Esophagus muscularis mucosa (tissue), 4 donors: Measurements from ENCODE around the gene POU2F1. TPM values are rescaled to one million over a fixed set of nuclear protein-coding genes. Genes with fewer than 3 reads are reported as not detected.

Experiments
- DNase-seq: peaks from one replicate; pipeline ENCODE4 v3.0.0-alpha.2; 2017; ENCODE audit errors: extremely low spot score
- H3K27ac ChIP-seq, 4 donors: fragments of 200-600 bp; sonication (generic); replicated peaks in 1 of 4; 1 replicate in 3 of 4; 2 replicates in 1 of 4; pipeline ENCODE4 v1.5.1; 2016 to 2019; ENCODE audit warnings: mild to moderate bottlenecking in 1 of 4
- H3K27me3 ChIP-seq, 4 donors: fragments of 200-600 bp; sonication (generic); one replicate each; pipeline versions ENCODE4 v1.5.1 to v1.6.0; 2016 to 2019
- H3K36me3 ChIP-seq, 4 donors: fragments of 200-600 bp; sonication (generic); one replicate each; pipeline ENCODE4 v1.5.1; 2016 to 2019
- H3K4me1 ChIP-seq, 4 donors: fragments of 200-600 bp; sonication (generic); one replicate each; pipeline ENCODE4 v1.5.1; 2016 to 2019
- H3K4me3 ChIP-seq, 4 donors: fragments of 200-600 bp; sonication (generic); 1 replicate in 2 of 4; 2 replicates in 2 of 4; pipeline ENCODE4 v1.5.1; 2016 to 2019; ENCODE audit warnings: mild to moderate bottlenecking in 4 of 4, moderate library complexity in 1 of 4
- H3K9me3 ChIP-seq, 4 donors: fragments of 200-600 bp; sonication (generic); 1 replicate in 3 of 4; 2 replicates in 1 of 4; pipeline ENCODE4 v1.5.1; 2016 to 2019
- CTCF ChIP-seq, 3 experiments: fragments of 200-600 bp in 2 of 3; fragments of 450-650 bp in 1 of 3; sonication (generic) in 2 of 3; IDR thresholded peaks; one replicate each; pipeline ENCODE4 v1.5.1; 2017 to 2019; ENCODE audit warnings: antibody characterized with exemption in 3 of 3, mild to moderate bottlenecking in 2 of 3, moderate library complexity in 1 of 3
- EP300 ChIP-seq: sonication (generic); formaldehyde crosslinking; IDR thresholded peaks from one replicate; pipeline ENCODE4 v1.6.1; 2017; ENCODE audit warnings: antibody characterized with exemption
- POLR2A ChIP-seq: fragments of 450-650 bp; IDR thresholded peaks from one replicate; pipeline ENCODE4 v1.6.1; 2017; ENCODE audit warnings: antibody characterized with exemption, moderate library complexity, mild to moderate bottlenecking, low read depth
- POLR2AphosphoS5 ChIP-seq, 2 donors: sonication (generic); formaldehyde crosslinking; IDR thresholded peaks; one replicate each; pipeline ENCODE4 v1.6.1; 2017; ENCODE audit warnings: antibody characterized with exemption in 2 of 2
- WGBS: methylation state at CpG from one replicate; pipeline ENCODE4 v1.1.5; 2018; 5-methylcytosine and 5-hydroxymethylcytosine counted together
- intact Hi-C: fragments of 100-400 bp; cut with DNase I; formaldehyde crosslinking; loops from one replicate; pipeline ENCODE4 v1.15.1; 2023
- total RNA-seq, 4 donors: library from RNA; depleted of rRNA; stranded (reverse); fragments of >200 nt; gene quantifications; one replicate each; pipeline versions ENCODE4 v1.1.0 to v1.2.1, GENCODE V29; 2016

The POU2F1 gene
- total RNA-seq, 4 donors from 2014 or later = 7.3 to 13.4 (median 10.4) TPM

- Histone ChIP-seq H3K4me3 (no peak overlapping the region), H3K36me3 (no peaks in the 10 kb centered on the region), H3K27ac (no peak overlapping the region), H3K4me1 (no peaks in the 10 kb centered on the region), H3K27me3 (no peaks in the 10 kb centered on the region), H3K9me3 (no peaks in the 10 kb centered on the region)
- intact Hi-C loops = no loop called here
- TF ChIP-seq POLR2AphosphoS5 (IDR thresholded peaks at IDR 0.05) (no peak), EP300 (no peak), CTCF (IDR thresholded peaks at IDR 0.05) (no peak), POLR2A (no peak)
- no peak for DNase-seq
These were observed 24.5 kb upstream of the POU2F1 start for GRCh38 chr1:167196166-167196565.

GRCh38 chr1:167197236-167197635 is 23.4 kb upstream of the POU2F1 start:
- Histone ChIP-seq H3K4me1 (no peaks in the 10 kb centered on the region), H3K4me3 (no peak overlapping the region), H3K36me3 (no peaks in the 10 kb centered on the region), H3K27me3 (no peaks in the 10 kb centered on the region), H3K9me3 (no peaks in the 10 kb centered on the region), H3K27ac (no peak overlapping the region)
- intact Hi-C loops = no loop called here
- DNase-seq = no peak
- TF ChIP-seq CTCF (IDR thresholded peaks at IDR 0.05) = no peak
- 0% methylated on average over 1 of the region's 1 CpG for WGBS

- no peak for DNase-seq
- Histone ChIP-seq H3K27me3 (no peaks in the 10 kb centered on the region), H3K36me3 (no peaks in the 10 kb centered on the region), H3K27ac (no peak overlapping the region), H3K4me3 (no peak overlapping the region), H3K4me1 (no peaks in the 10 kb centered on the region), H3K9me3 (no peaks in the 10 kb centered on the region)
- intact Hi-C loops = no loop called here
- TF ChIP-seq POLR2A (no peak), POLR2AphosphoS5 (IDR thresholded peaks at IDR 0.05) (no peak), CTCF (IDR thresholded peaks at IDR 0.05) (no peak), EP300 (no peak)
- WGBS = 85% methylated on average over 4 of the region's 4 CpGs
These were observed 23.0 kb upstream of the POU2F1 start for GRCh38 chr1:167197692-167198091.

- TF ChIP-seq POLR2AphosphoS5 (IDR thresholded peaks at IDR 0.05) (no peak), EP300 (no peak), CTCF (IDR thresholded peaks at IDR 0.05) (no peak), POLR2A (no peak)
- no peaks in the 10 kb centered on the region for H3K27me3 ChIP-seq
- no peaks in the 10 kb centered on the region for H3K4me1 ChIP-seq
- intact Hi-C loops = no loop called here
- H3K36me3 ChIP-seq = no peaks in the 10 kb centered on the region
- 65% methylated on average over 5 of the region's 5 CpGs for WGBS
- no peak overlapping the region for H3K4me3 ChIP-seq
- no peak for DNase-seq
- no peaks in the 10 kb centered on the region for H3K9me3 ChIP-seq
- H3K27ac ChIP-seq = no peak overlapping the region
These were observed 22.1 kb upstream of the POU2F1 start for GRCh38 chr1:167198518-167199133.

GRCh38 chr1:167199656-167200055 is 21.0 kb upstream of the POU2F1 start:
- Histone ChIP-seq H3K4me3 (no peak overlapping the region), H3K4me1 (no peaks in the 10 kb centered on the region), H3K36me3 (no peaks in the 10 kb centered on the region), H3K27me3 (no peaks in the 10 kb centered on the region), H3K27ac (no peak overlapping the region), H3K9me3 (peaks cover 0 to 5% (median under 1%) of the 10 kb centered on the region in 4 donors)
- no peak for TF ChIP-seq CTCF (IDR thresholded peaks at IDR 0.05)
- TF ChIP-seq EP300 = no peak
- no peak for TF ChIP-seq POLR2AphosphoS5 (IDR thresholded peaks at IDR 0.05)
- no peak for TF ChIP-seq POLR2A
- DNase-seq = no peak
- intact Hi-C loops = no loop called here
- WGBS = 98% methylated on average over 2 of the region's 2 CpGs
